ENCODE measurements around the gene GCAT. TPM values are rescaled to one million over a fixed set of nuclear protein-coding genes. Genes with fewer than 3 reads are reported as not detected.

GCAT gene
- total and polyA plus RNA-seq, 9 of the 15 experiments (the other 6 are each of a cell fraction or from before 2014, with no cell fraction given): 1.9 to 69.9 (median 26.4) TPM

DNA sequence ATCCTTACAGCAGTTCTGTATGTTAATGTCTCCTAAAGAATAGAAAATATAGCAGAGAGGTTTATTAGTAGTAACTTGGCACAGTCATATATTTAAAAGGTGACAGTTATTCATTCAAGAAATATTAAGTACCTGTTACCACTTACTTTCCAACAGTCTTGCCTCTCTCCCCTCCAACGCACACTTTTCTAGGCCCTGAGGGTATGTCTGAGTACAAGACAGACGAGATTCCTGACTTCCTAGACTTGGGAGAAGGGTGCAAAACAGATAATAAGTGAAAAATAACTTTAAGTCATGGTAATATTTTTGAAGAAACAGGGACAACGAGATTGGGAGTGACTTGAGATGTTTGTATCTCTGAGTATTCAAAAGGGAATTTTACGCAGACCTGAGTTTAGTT is 43.1 kb downstream of the GCAT start:
- H3K9ac ChIP-seq (ENCODE audit: insufficient read depth in 1 of 2, low read depth in 2 of 2, low read length in 2 of 2): peak overlapping the region in 1 of 2 experiments; percentile 85; a peak in 2 of 4 replicates
- peaks cover 3% of the 10 kb centered on the region; the same call in 1 of the 2 replicates for H4K20me1 ChIP-seq (replicated peaks; ENCODE audit: control insufficient read depth, insufficient read depth, low read length)
- in situ Hi-C loops (cut with MboI) (no loop called here), intact Hi-C loops (cut with micrococcal nuclease) (no loop called here)
- 0 out of 2 replicates have a peak overlapping the region, but pooled peaks have one; percentile 3 for H3K4me2 ChIP-seq (ENCODE audit: insufficient read depth, low read length)
- 63% methylated on average over 4 of the region's 4 CpGs for WGBS (ENCODE audit: insufficient coverage, low coverage, missing lambda C conversion rate)
- peaks cover 78% of the 10 kb centered on the region for H3K79me2 ChIP-seq (ENCODE audit: control insufficient read depth, insufficient read depth, low read length)
- no peak overlapping the region for H2AFZ ChIP-seq (ENCODE audit: low read depth, low read length)
- CTCF ChIA-PET (ENCODE audit: low intra/inter-chr PET ratio): interaction anchor here (0.9 kb wide), 1 partner anchor 13 kb away, joined by 3 read pairs; no protein-coding TSS in a partner anchor
- peaks cover 57% of the 10 kb centered on the region for H3K36me3 ChIP-seq (ENCODE audit: control insufficient read depth, insufficient read depth, low read length)
- DNase-seq (ENCODE audit: extremely low read depth in 1 of 4, low spot score in 3 of 4) (no peak), ATAC-seq (no peak), FAIRE-seq (no peak)
- no peak overlapping the region; the same call in 1 of the 2 replicates for H3K4me3 ChIP-seq
- no peaks in the 10 kb centered on the region for H3K9me3 ChIP-seq (replicated peaks; ENCODE audit: control insufficient read depth, insufficient read depth, low read depth, low read length)
- H3K27ac ChIP-seq (ENCODE audit: extremely low read depth, low read depth, low read length): peak overlapping the region; percentile 40; the same call in 2 of the 3 replicates
- POLR2A ChIA-PET: no interaction called here
- no peaks in the 10 kb centered on the region for H3K27me3 ChIP-seq (ENCODE audit: control insufficient read depth in 2 of 2, insufficient read depth in 2 of 2, low read length in 2 of 2)
- peaks cover 3 to 8% of the 10 kb centered on the region in 2 experiments; a peak in 3 of 5 replicates for H3K4me1 ChIP-seq (replicated peaks in 1 of 2; ENCODE audit: control insufficient read depth in 2 of 2, insufficient read depth in 2 of 2, low read length in 2 of 2)
- BruUV-seq (replicated peaks): no TSS peak
- H3K9me1 ChIP-seq (ENCODE audit: control insufficient read depth, insufficient read depth, low read length): no peaks in the 10 kb centered on the region
- TF ChIP-seq, protein P1, sequence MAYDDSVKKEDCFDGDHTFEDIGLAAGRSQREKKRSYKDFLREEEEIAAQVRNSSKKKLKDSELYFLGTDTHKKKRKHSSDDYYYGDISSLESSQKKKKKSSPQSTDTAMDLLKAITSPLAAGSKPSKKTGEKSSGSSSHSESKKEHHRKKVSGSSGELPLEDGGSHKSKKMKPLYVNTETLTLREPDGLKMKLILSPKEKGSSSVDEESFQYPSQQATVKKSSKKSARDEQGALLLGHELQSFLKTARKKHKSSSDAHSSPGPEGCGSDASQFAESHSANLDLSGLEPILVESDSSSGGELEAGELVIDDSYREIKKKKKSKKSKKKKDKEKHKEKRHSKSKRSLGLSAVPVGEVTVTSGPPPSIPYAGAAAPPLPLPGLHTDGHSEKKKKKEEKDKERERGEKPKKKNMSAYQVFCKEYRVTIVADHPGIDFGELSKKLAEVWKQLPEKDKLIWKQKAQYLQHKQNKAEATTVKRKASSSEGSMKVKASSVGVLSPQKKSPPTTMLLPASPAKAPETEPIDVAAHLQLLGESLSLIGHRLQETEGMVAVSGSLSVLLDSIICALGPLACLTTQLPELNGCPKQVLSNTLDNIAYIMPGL (CRISPR knock-in tag; IDR thresholded peaks at IDR 0.05): no peak
- TF ChIP-seq POLR2AphosphoS5 (IDR thresholded peaks at IDR 0.05; ENCODE audit: control insufficient read depth, insufficient read depth, low read depth, low read length) (no peak), ZNF311 (CRISPR knock-in tag; IDR thresholded peaks at IDR 0.05) (no peak), ZNF324 (CRISPR knock-in tag; IDR thresholded peaks at IDR 0.05) (no peak), ETV6 (IDR thresholded peaks at IDR 0.05; ENCODE audit: borderline replicate concordance in 1 of 2, low read depth in 2 of 2, low read length in 1 of 2) (no peak), ETV6 (CRISPR knock-in tag; IDR thresholded peaks at IDR 0.05; ENCODE audit: borderline replicate concordance) (no peak), NEUROD1 (IDR thresholded peaks at IDR 0.05; ENCODE audit: borderline replicate concordance, low read depth, low read length, partially characterized antibody) (no peak), MEF2A (IDR thresholded peaks at IDR 0.05; ENCODE audit: control insufficient read depth, low read depth, low read length) (no peak), SIN3A (IDR thresholded peaks at IDR 0.05; ENCODE audit: borderline replicate concordance in 2 of 2, control insufficient read depth in 1 of 2, low read depth in 2 of 2, low read length in 2 of 2) (no peak)
- TF ChIP-seq, protein P2, sequence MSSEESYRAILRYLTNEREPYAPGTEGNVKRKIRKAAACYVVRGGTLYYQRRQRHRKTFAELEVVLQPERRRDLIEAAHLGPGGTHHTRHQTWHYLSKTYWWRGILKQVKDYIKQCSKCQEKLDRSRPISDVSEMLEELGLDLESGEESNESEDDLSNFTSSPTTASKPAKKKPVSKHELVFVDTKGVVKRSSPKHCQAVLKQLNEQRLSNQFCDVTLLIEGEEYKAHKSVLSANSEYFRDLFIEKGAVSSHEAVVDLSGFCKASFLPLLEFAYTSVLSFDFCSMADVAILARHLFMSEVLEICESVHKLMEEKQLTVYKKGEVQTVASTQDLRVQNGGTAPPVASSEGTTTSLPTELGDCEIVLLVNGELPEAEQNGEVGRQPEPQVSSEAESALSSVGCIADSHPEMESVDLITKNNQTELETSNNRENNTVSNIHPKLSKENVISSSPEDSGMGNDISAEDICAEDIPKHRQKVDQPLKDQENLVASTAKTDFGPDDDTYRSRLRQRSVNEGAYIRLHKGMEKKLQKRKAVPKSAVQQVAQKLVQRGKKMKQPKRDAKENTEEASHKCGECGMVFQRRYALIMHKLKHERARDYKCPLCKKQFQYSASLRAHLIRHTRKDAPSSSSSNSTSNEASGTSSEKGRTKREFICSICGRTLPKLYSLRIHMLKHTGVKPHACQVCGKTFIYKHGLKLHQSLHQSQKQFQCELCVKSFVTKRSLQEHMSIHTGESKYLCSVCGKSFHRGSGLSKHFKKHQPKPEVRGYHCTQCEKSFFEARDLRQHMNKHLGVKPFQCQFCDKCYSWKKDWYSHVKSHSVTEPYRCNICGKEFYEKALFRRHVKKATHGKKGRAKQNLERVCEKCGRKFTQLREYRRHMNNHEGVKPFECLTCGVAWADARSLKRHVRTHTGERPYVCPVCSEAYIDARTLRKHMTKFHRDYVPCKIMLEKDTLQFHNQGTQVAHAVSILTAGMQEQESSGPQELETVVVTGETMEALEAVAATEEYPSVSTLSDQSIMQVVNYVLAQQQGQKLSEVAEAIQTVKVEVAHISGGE (CRISPR knock-in tag; IDR thresholded peaks at IDR 0.05): no peak
- TF ChIP-seq, protein P3, sequence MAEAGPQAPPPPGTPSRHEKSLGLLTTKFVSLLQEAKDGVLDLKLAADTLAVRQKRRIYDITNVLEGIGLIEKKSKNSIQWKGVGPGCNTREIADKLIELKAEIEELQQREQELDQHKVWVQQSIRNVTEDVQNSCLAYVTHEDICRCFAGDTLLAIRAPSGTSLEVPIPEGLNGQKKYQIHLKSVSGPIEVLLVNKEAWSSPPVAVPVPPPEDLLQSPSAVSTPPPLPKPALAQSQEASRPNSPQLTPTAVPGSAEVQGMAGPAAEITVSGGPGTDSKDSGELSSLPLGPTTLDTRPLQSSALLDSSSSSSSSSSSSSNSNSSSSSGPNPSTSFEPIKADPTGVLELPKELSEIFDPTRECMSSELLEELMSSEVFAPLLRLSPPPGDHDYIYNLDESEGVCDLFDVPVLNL (CRISPR knock-in tag; IDR thresholded peaks at IDR 0.05; ENCODE audit: low read depth): no peak
- TF ChIP-seq, protein P4, sequence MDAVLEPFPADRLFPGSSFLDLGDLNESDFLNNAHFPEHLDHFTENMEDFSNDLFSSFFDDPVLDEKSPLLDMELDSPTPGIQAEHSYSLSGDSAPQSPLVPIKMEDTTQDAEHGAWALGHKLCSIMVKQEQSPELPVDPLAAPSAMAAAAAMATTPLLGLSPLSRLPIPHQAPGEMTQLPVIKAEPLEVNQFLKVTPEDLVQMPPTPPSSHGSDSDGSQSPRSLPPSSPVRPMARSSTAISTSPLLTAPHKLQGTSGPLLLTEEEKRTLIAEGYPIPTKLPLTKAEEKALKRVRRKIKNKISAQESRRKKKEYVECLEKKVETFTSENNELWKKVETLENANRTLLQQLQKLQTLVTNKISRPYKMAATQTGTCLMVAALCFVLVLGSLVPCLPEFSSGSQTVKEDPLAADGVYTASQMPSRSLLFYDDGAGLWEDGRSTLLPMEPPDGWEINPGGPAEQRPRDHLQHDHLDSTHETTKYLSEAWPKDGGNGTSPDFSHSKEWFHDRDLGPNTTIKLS (IDR thresholded peaks at IDR 0.05; ENCODE audit: borderline replicate concordance, low read depth): no peak
